Mesendoderm (in vitro differentiated cells): Measurements from ENCODE around the gene COBL.
A peak's percentile ranks its signal among the peaks of the same experiment; 100 is the strongest.

Experiments
- DNase-seq: peaks from one replicate; pipeline ENCODE4 v3.0.0; 2013
- H2AK5ac ChIP-seq: 2 replicates; pipeline ENCODE4 v1.6.1; 2013; ENCODE audit warnings: low read length, inconsistent platforms
- H2BK120ac ChIP-seq: 2 replicates; pipeline ENCODE4 v1.6.1; 2013; ENCODE audit warnings: low read depth, mild to moderate bottlenecking, low read length, moderate library complexity, mixed read lengths
- H2BK15ac ChIP-seq: replicated peaks from 2 replicates; pipeline ENCODE4 v1.6.1; 2013; ENCODE audit warnings: low read depth, mild to moderate bottlenecking, moderate library complexity
- H2BK5ac ChIP-seq: 2 replicates; pipeline ENCODE4 v1.6.1; 2013; ENCODE audit warnings: low read length, inconsistent platforms
- H3K18ac ChIP-seq: 2 replicates; pipeline ENCODE4 v1.6.1; 2013; ENCODE audit warnings: mild to moderate bottlenecking, low read length, mixed read lengths
- H3K23ac ChIP-seq: one replicate; pipeline ENCODE4 v1.6.1; 2013; ENCODE audit warnings: low read length
- H3K27ac ChIP-seq: 2 replicates; pipeline ENCODE4 v1.5.1; 2013; ENCODE audit warnings: low read depth, mild to moderate bottlenecking, inconsistent platforms, low read length, moderate library complexity
- H3K27me3 ChIP-seq: 2 replicates; pipeline ENCODE4 v1.6.1; 2013; ENCODE audit warnings: low read length, control low read depth, mild to moderate bottlenecking, inconsistent platforms; ENCODE audit not compliant: insufficient read depth, poor library complexity
- H3K36me3 ChIP-seq: 2 replicates; pipeline ENCODE4 v1.6.1; 2013; ENCODE audit warnings: low read length, inconsistent platforms; ENCODE audit not compliant: control insufficient read depth, insufficient read depth
- H3K4ac ChIP-seq: one replicate; pipeline ENCODE4 v1.6.1; 2013; ENCODE audit warnings: low read depth, mild to moderate bottlenecking, low read length, moderate library complexity
- H3K4me1 ChIP-seq: 2 replicates; pipeline ENCODE4 v1.6.1; 2013; ENCODE audit warnings: low read depth, low read length, inconsistent platforms; ENCODE audit not compliant: control insufficient read depth
- H3K4me2 ChIP-seq: 2 replicates; pipeline ENCODE4 v1.6.1; 2013; ENCODE audit warnings: low read length
- H3K4me3 ChIP-seq: 2 replicates; pipeline ENCODE4 v1.5.1; 2013; ENCODE audit warnings: mild to moderate bottlenecking, low read length
- H3K56ac ChIP-seq: one replicate; pipeline ENCODE4 v1.6.1; 2013; ENCODE audit warnings: low read length
- H3K79me1 ChIP-seq: 2 replicates; pipeline ENCODE4 v1.6.1; 2013; ENCODE audit warnings: low read length, inconsistent platforms
- H3K79me2 ChIP-seq: 2 replicates; pipeline ENCODE4 v1.6.1; 2013; ENCODE audit warnings: mild to moderate bottlenecking, low read length; ENCODE audit not compliant: control insufficient read depth, insufficient read depth
- H3K9ac ChIP-seq: 2 replicates; pipeline ENCODE4 v1.6.1; 2013; ENCODE audit warnings: low read length, inconsistent platforms
- H4K5ac ChIP-seq: one replicate; pipeline ENCODE4 v1.6.1; 2013; ENCODE audit warnings: low read length
- H4K8ac ChIP-seq: one replicate; pipeline ENCODE4 v1.6.1; 2013; ENCODE audit warnings: low read depth, mild to moderate bottlenecking, control low read depth, low read length, moderate library complexity
- WGBS: extraction: QIAGEN DNeasy Blood & Tissue Kit; methylation state at CpG from one replicate; pipeline ENCODE4 v1.1.7; 2013; ENCODE audit warnings: low lambda C conversion rate, missing lambda C conversion rate; ENCODE audit not compliant: insufficient coverage; ENCODE audit errors: extremely low coverage; 5-methylcytosine and 5-hydroxymethylcytosine counted together

COBL gene

GRCh38 chr7:51010534-51010933, 306.1 kb downstream of the COBL start:
- Histone ChIP-seq H2BK120ac (no peak overlapping the region), H3K79me2 (no peaks in the 10 kb centered on the region), H3K9ac (no peak overlapping the region), H3K27ac (no peak overlapping the region), H2BK15ac (no peak overlapping the region), H4K8ac (no peak overlapping the region), H3K79me1 (no peaks in the 10 kb centered on the region), H3K56ac (no peak overlapping the region), H3K4me2 (no peak overlapping the region), H3K18ac (no peak overlapping the region), H3K4me1 (no peaks in the 10 kb centered on the region), H3K4me3 (no peak overlapping the region), H3K27me3 (no peaks in the 10 kb centered on the region), H3K4ac (no peak overlapping the region), H3K36me3 (no peaks in the 10 kb centered on the region), H4K5ac (no peak overlapping the region), H3K23ac (no peak overlapping the region), H2AK5ac (no peak overlapping the region), H2BK5ac (no peak overlapping the region)
- no peak for DNase-seq
- no CpG with 5 or more reads among the region's 7 CpGs for WGBS

- no peak overlapping the region for H4K8ac ChIP-seq
- H2AK5ac ChIP-seq: no peak overlapping the region
- no peak overlapping the region for H2BK120ac ChIP-seq
- no peak overlapping the region for H3K9ac ChIP-seq
- no peak overlapping the region for H3K4ac ChIP-seq
- H3K79me2 ChIP-seq: no peaks in the 10 kb centered on the region
- no peak overlapping the region for H3K18ac ChIP-seq
- no peaks in the 10 kb centered on the region for H3K27me3 ChIP-seq
- no peaks in the 10 kb centered on the region for H3K36me3 ChIP-seq
- no peaks in the 10 kb centered on the region for H3K4me1 ChIP-seq
- no peaks in the 10 kb centered on the region for H3K79me1 ChIP-seq
- H3K27ac ChIP-seq: no peak overlapping the region
- WGBS: no CpG with 5 or more reads among the region's 17 CpGs
- no peak overlapping the region for H4K5ac ChIP-seq
- no peak overlapping the region for H3K4me2 ChIP-seq
- no peak overlapping the region for H3K4me3 ChIP-seq
- no peak overlapping the region for H3K23ac ChIP-seq
- DNase-seq: peak; percentile 44
- H2BK15ac ChIP-seq: no peak overlapping the region
- no peak overlapping the region for H2BK5ac ChIP-seq
- no peak overlapping the region for H3K56ac ChIP-seq
These were observed 306.7 kb downstream of the COBL start for GRCh38 chr7:51009716-51010496.

- Histone ChIP-seq H3K23ac (no peak overlapping the region), H2BK120ac (no peak overlapping the region), H2BK15ac (no peak overlapping the region), H2BK5ac (no peak overlapping the region), H3K18ac (no peak overlapping the region), H3K79me1 (no peaks in the 10 kb centered on the region), H3K4ac (no peak overlapping the region), H3K4me1 (no peaks in the 10 kb centered on the region), H2AK5ac (no peak overlapping the region), H3K36me3 (no peaks in the 10 kb centered on the region), H3K79me2 (no peaks in the 10 kb centered on the region), H3K4me3 (no peak overlapping the region), H4K8ac (no peak overlapping the region), H3K56ac (no peak overlapping the region), H3K27ac (no peak overlapping the region), H3K4me2 (no peak overlapping the region), H4K5ac (no peak overlapping the region), H3K27me3 (no peaks in the 10 kb centered on the region), H3K9ac (no peak overlapping the region)
- no peak for DNase-seq
- no CpG with 5 or more reads among the region's 21 CpGs for WGBS
These were observed 308.8 kb downstream of the COBL start for GRCh38 chr7:51007551-51008505.

- no peaks in the 10 kb centered on the region for H3K4me1 ChIP-seq
- no peaks in the 10 kb centered on the region for H3K79me1 ChIP-seq
- H3K18ac ChIP-seq: no peak overlapping the region
- no peaks in the 10 kb centered on the region for H3K79me2 ChIP-seq
- no peak overlapping the region for H4K5ac ChIP-seq
- H3K4ac ChIP-seq: no peak overlapping the region
- no peak overlapping the region for H3K4me3 ChIP-seq
- no peak overlapping the region for H2AK5ac ChIP-seq
- H3K27ac ChIP-seq: no peak overlapping the region
- H3K4me2 ChIP-seq: no peak overlapping the region
- no peaks in the 10 kb centered on the region for H3K36me3 ChIP-seq
- DNase-seq: peak; percentile 18
- H3K23ac ChIP-seq: no peak overlapping the region
- H4K8ac ChIP-seq: no peak overlapping the region
- no peak overlapping the region for H2BK120ac ChIP-seq
- no peak overlapping the region for H3K56ac ChIP-seq
- H2BK15ac ChIP-seq: no peak overlapping the region
- no CpG with 5 or more reads among the region's 3 CpGs for WGBS
- no peak overlapping the region for H3K9ac ChIP-seq
- no peaks in the 10 kb centered on the region for H3K27me3 ChIP-seq
- H2BK5ac ChIP-seq: no peak overlapping the region
These were observed 309.9 kb downstream of the COBL start for GRCh38 chr7:51006483-51007235.

GRCh38 chr7:51005074-51005473, 311.5 kb downstream of the COBL start:
- no peaks in the 10 kb centered on the region for H3K36me3 ChIP-seq
- H3K9ac ChIP-seq: no peak overlapping the region
- no peak overlapping the region for H3K23ac ChIP-seq
- H3K4ac ChIP-seq: no peak overlapping the region
- no peak overlapping the region for H3K4me3 ChIP-seq
- H4K5ac ChIP-seq: no peak overlapping the region
- H3K27ac ChIP-seq: no peak overlapping the region
- H3K56ac ChIP-seq: no peak overlapping the region
- no peaks in the 10 kb centered on the region for H3K79me1 ChIP-seq
- no peak overlapping the region for H4K8ac ChIP-seq
- H2AK5ac ChIP-seq: no peak overlapping the region
- no peak for DNase-seq
- H3K79me2 ChIP-seq: no peaks in the 10 kb centered on the region
- H2BK120ac ChIP-seq: no peak overlapping the region
- no peak overlapping the region for H2BK15ac ChIP-seq
- H3K4me2 ChIP-seq: no peak overlapping the region
- H3K27me3 ChIP-seq: no peaks in the 10 kb centered on the region
- no peak overlapping the region for H3K18ac ChIP-seq
- H2BK5ac ChIP-seq: no peak overlapping the region
- WGBS: no CpG with 5 or more reads among the region's 2 CpGs
- no peaks in the 10 kb centered on the region for H3K4me1 ChIP-seq
